PC-9 (cell line): ENCODE measurements around the gene ISG15. TPM values are rescaled to one million over a fixed set of nuclear protein-coding genes. Genes with fewer than 3 reads are reported as not detected.

Experiments used
- BruUV-seq: library from RNA; stranded (reverse); fragments of 400-500 nt; replicated peaks from 2 replicates; lab custom pipeline; 2021; lab: Mats Ljungman, UMichigan
- CTCF ChIA-PET: fragments of 300-600 bp; sonication (Branson Sonifier 250); formaldehyde crosslinking; loops from one replicate; lab custom pipeline; 2022; ENCODE audit warnings: antibody characterized with exemption; lab: Charles Lee
- POLR2A ChIA-PET: fragments of 300-600 bp; sonication (Branson Sonifier 250); formaldehyde crosslinking; loops from one replicate; lab custom pipeline; 2022; ENCODE audit warnings: antibody characterized with exemption; ENCODE audit not compliant: unreplicated experiment; lab: Charles Lee
- DNase-seq, 2 experiments: peaks; one replicate each; pipeline versions ENCODE4 v3.0.0 to v3.0.0-alpha.2; 2015 to 2022; ENCODE audit warnings: mixed read lengths in 1 of 2
- H2AFZ ChIP-seq: fragments of 200-600 bp; sonication (generic); 2 replicates; pipeline ENCODE4 v1.8.1; 2017; ENCODE audit warnings: antibody characterized with exemption
- H3F3A ChIP-seq: fragments of 200-600 bp; sonication (generic); 2 replicates; pipeline ENCODE4 v1.8.1; 2017; ENCODE audit warnings: antibody characterized with exemption, mild to moderate bottlenecking, low read depth; ENCODE audit not compliant: insufficient read depth
- H3K27ac ChIP-seq: fragments of 200-600 bp; sonication (generic); 2 replicates; pipeline ENCODE4 v1.6.1; 2016; ENCODE audit warnings: mixed run types
- H3K27me3 ChIP-seq: fragments of 200-600 bp; sonication (generic); 2 replicates; pipeline ENCODE4 v1.6.1; 2016; ENCODE audit warnings: low read depth, mixed run types; ENCODE audit not compliant: insufficient read depth
- H3K36me3 ChIP-seq: fragments of 200-600 bp; sonication (generic); 2 replicates; pipeline ENCODE4 v1.6.1; 2016; ENCODE audit warnings: low read depth, mixed run types
- H3K4me1 ChIP-seq: fragments of 200-600 bp; sonication (generic); replicated peaks from 2 replicates; pipeline ENCODE4 v1.6.1; 2016; ENCODE audit warnings: mixed run types; ENCODE audit not compliant: insufficient read depth
- H3K4me2 ChIP-seq: fragments of 200-600 bp; sonication (generic); 2 replicates; pipeline ENCODE4 v1.6.1; 2017; ENCODE audit warnings: mixed run types
- H3K4me3 ChIP-seq: fragments of 200-600 bp; sonication (generic); 2 replicates; pipeline ENCODE4 v1.6.1; 2016; ENCODE audit warnings: mixed run types
- H3K79me2 ChIP-seq: fragments of 200-600 bp; sonication (generic); 2 replicates; pipeline ENCODE4 v1.6.1; 2017; ENCODE audit warnings: low read depth, mixed run types
- H3K9me2 ChIP-seq: fragments of 200-600 bp; sonication (generic); 2 replicates; pipeline ENCODE4 v1.8.1; 2017; ENCODE audit warnings: mild to moderate bottlenecking; ENCODE audit not compliant: insufficient read depth
- H3K9me3 ChIP-seq: fragments of 200-600 bp; sonication (generic); 2 replicates; pipeline ENCODE4 v1.8.1; 2016; ENCODE audit warnings: low read depth; ENCODE audit not compliant: insufficient read depth
- H4K20me1 ChIP-seq: fragments of 200-600 bp; sonication (generic); 2 replicates; pipeline ENCODE4 v1.8.1; 2017; ENCODE audit not compliant: insufficient read depth
- CTCF ChIP-seq: fragments of 200-600 bp; sonication (generic); conservative IDR thresholded peaks from 2 replicates; pipeline ENCODE4 v1.6.1; 2017; ENCODE audit warnings: mixed run types, antibody characterized with exemption, mild to moderate bottlenecking, moderate library complexity
- EZH2 ChIP-seq: fragments of 200-600 bp; sonication (generic); IDR thresholded peaks from 2 replicates; pipeline ENCODE4 v1.8.0; 2017; ENCODE audit warnings: antibody characterized with exemption, low read depth
- intact Hi-C: fragments of 100-400 bp; cut with micrococcal nuclease; formaldehyde crosslinking; loops from one replicate; pipeline ENCODE4 v1.10.0; 2022; ENCODE audit not compliant: unreplicated experiment
- total RNA-seq: library from RNA; stranded (reverse); gene quantifications from 2 replicates; pipeline ENCODE4 v1.2.3, GENCODE V29; 2021

ISG15 gene
- total RNA-seq, 1 experiment from 2014 or later, result 20.9 TPM

GRCh38 chr1:1023700-1024099, 10.4 kb downstream of the ISG15 start:
- Histone ChIP-seq H4K20me1 (peaks cover 5% of the 10 kb centered on the region; the same call in 1 of the 2 replicates), H3K27me3 (no peaks in the 10 kb centered on the region), H2AFZ (no peak overlapping the region), H3K9me3 (no peaks in the 10 kb centered on the region), H3K27ac (peak overlapping the region; percentile 24; the same call in 1 of the 2 replicates), H3K9me2 (no peaks in the 10 kb centered on the region), H3K4me2 (peak overlapping the region; percentile 88; the same call in 1 of the 2 replicates), H3K4me3 (no peak overlapping the region), H3K79me2 (peaks cover 62% of the 10 kb centered on the region), H3K36me3 (no peaks in the 10 kb centered on the region), H3F3A (peaks cover 28% of the 10 kb centered on the region), H3K4me1 (peaks cover 40% of the 10 kb centered on the region)
- intact Hi-C loops, result loop anchor here (2.0 to 5.0 kb wide), 2 partner anchors 49 to 141 kb away; partner anchors contain the start of gene RNF223
- ChIA-PET CTCF (no interaction called here), POLR2A (no interaction called here)
- no TSS peak for BruUV-seq
- DNase-seq, result peak in 1 of 2 experiments; percentile 62
- no peak for TF ChIP-seq CTCF
- TF ChIP-seq EZH2, result no peak

GRCh38 chr1:1024149-1024770, 11.0 kb downstream of the ISG15 start:
- Histone ChIP-seq H3K79me2 (peaks cover 62% of the 10 kb centered on the region), H3K27me3 (no peaks in the 10 kb centered on the region), H3K36me3 (no peaks in the 10 kb centered on the region), H2AFZ (no peak overlapping the region), H3K9me2 (no peaks in the 10 kb centered on the region), H3K4me1 (peaks cover 40% of the 10 kb centered on the region), H3F3A (peaks cover 28% of the 10 kb centered on the region), H3K4me3 (no peak overlapping the region; the same call in 1 of the 2 replicates), H3K4me2 (peak overlapping the region; percentile 88), H3K27ac (peak overlapping the region; percentile 24; the same call in 1 of the 2 replicates), H3K9me3 (no peaks in the 10 kb centered on the region), H4K20me1 (peaks cover 5% of the 10 kb centered on the region; the same call in 1 of the 2 replicates)
- peak in 1 of 2 experiments; percentile 37 for DNase-seq
- intact Hi-C loops, result loop anchor here (2.0 to 5.0 kb wide), 2 partner anchors 48 to 141 kb away; partner anchors contain the start of gene RNF223
- BruUV-seq, result no TSS peak
- ChIA-PET POLR2A (no interaction called here), CTCF (no interaction called here)
- TF ChIP-seq CTCF, result no peak
- TF ChIP-seq EZH2, result no peak

GRCh38 chr1:1024771-1025699, 11.7 kb downstream of the ISG15 start:
- Histone ChIP-seq H4K20me1 (peaks cover 5% of the 10 kb centered on the region; the same call in 1 of the 2 replicates), H3K79me2 (peaks cover 62% of the 10 kb centered on the region), H3K9me2 (no peaks in the 10 kb centered on the region), H3K36me3 (no peaks in the 10 kb centered on the region), H3K27me3 (no peaks in the 10 kb centered on the region), H3K4me2 (peak overlapping the region; percentile 88), H3K4me3 (peak overlapping the region; percentile 55), H2AFZ (no peak overlapping the region), H3F3A (peaks cover 28% of the 10 kb centered on the region), H3K4me1 (peaks cover 40% of the 10 kb centered on the region), H3K27ac (peak overlapping the region; percentile 61), H3K9me3 (no peaks in the 10 kb centered on the region)
- no TSS peak for BruUV-seq
- intact Hi-C loops, result loop anchor here (2.0 to 5.0 kb wide), 2 partner anchors 47 to 140 kb away; partner anchors contain the start of gene RNF223
- DNase-seq, result peak; percentile 91 to 92
- ChIA-PET POLR2A (interaction anchor here (0.5 kb wide), 1 partner anchor 91 kb away, joined by 6 read pairs; the partner anchor contains the start of gene C1orf159), CTCF (no interaction called here)
- no peak for TF ChIP-seq EZH2
- TF ChIP-seq CTCF, result no peak
